ENCODE measurements around the gene SOCS1.
"Not testable (repeated sequence)": the region's sequence is repeated elsewhere in the genome, so short reads cannot be mapped to it uniquely, and the experiment has no call there.

The SOCS1 gene

DNA sequence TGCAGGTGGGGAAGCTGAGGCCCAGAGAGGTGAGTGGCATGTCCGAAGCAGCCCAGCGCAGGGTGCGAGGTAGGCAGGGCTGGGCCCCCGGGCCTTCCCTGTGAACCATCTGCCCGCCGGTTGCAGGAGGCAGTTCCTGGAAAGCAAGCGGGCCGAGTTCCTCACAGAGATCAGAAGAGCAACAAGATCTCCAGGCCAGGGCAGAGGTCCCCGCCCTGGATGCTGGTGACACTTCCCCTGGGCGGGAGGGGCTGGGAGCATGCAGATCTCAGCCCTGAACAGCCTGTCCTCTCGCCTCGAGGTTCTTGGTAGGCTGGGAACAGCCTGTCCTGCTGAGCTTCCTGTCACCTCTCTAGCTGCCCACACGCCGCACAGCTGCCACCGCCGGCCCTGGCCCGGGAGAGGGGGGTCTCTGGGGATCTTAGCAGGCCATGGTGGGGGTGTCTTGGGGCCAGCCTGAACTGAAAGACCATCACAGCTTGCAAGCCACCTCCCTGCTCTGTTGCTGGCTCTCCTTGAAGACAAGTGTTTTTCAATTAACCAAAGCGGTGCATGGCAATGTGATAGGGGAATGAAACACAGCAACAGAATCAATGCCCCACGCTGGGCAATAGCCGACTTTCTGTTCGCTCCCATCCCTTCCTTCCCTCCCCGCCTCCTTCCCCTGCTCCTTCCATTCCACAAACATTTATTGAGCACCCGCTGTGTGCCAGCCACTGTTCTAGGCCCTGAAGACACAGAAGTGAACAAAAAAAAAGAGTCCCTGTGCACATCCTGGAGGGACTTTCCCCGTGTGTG lies 31.7 kb downstream of the SOCS1 start:
- DNase-seq = peak; percentile 43

- not testable (repeated sequence) for DNase-seq
Observed at GRCh38 chr16:11220507-11220906, 35.5 kb downstream of the SOCS1 start.

- no peak for DNase-seq
Observed at GRCh38 chr16:11219178-11219577, 36.8 kb downstream of the SOCS1 start.

GRCh38 chr16:11218604-11218962 lies 37.4 kb downstream of the SOCS1 start:
- DNase-seq = no peak

GRCh38 chr16:11217651-11218603 lies 38.1 kb downstream of the SOCS1 start:
- DNase-seq = no peak

DNA sequence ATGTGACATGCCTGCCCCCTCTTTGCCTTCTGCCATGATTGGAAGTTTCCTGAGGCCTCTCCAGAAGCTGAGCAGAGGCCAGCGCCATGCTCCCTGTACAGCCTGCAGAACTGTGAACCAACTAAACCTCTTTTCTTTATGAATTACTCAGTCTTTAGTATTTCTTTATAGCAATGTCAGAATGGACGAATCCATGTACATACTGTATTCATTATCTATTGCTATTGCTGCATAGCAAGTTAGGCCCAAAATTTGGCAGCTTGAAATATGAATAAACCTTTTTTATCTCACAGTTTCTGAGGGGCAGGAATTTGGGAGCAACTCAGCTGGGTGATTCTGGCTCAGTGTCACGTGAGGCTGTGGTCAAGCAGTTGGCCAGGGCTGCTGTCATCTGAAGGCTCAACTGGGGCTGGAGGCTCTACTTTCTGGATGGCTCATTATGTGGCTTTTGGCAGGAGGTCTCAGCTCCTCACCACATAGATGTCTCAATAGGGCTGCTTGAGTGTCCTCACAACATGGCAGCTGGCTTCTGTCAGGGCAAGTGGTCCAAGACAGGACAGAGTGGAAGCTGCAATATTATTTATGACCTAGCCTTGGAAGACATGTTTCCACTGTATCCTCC lies 40.0 kb downstream of the SOCS1 start:
- no peak for DNase-seq

DNA sequence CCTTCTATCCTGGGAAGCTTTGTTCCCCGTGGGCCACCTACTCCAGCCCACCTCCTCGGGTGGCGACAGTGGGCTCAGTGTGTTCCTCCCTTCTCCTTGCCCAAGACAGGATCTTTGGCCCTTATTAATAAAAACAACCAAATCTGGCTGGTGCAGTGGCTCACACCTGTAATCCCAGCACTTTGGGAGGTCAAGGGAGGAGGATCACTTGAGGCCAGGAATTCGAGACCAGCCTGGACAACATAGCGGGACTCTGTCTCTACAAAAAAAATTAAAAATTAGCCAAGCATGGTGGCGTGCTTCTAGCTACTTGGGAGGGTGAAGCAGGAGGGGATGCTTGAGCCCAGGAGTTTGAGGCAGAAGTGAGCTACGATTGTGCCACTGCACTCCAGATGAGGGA lies 42.2 kb downstream of the SOCS1 start:
- no peak for DNase-seq

GRCh38 chr16:11213373-11213772 lies 42.6 kb downstream of the SOCS1 start:
- DNase-seq = no peak

GRCh38 chr16:11212798-11213196 lies 43.2 kb downstream of the SOCS1 start:
- DNase-seq = no peak

DNA sequence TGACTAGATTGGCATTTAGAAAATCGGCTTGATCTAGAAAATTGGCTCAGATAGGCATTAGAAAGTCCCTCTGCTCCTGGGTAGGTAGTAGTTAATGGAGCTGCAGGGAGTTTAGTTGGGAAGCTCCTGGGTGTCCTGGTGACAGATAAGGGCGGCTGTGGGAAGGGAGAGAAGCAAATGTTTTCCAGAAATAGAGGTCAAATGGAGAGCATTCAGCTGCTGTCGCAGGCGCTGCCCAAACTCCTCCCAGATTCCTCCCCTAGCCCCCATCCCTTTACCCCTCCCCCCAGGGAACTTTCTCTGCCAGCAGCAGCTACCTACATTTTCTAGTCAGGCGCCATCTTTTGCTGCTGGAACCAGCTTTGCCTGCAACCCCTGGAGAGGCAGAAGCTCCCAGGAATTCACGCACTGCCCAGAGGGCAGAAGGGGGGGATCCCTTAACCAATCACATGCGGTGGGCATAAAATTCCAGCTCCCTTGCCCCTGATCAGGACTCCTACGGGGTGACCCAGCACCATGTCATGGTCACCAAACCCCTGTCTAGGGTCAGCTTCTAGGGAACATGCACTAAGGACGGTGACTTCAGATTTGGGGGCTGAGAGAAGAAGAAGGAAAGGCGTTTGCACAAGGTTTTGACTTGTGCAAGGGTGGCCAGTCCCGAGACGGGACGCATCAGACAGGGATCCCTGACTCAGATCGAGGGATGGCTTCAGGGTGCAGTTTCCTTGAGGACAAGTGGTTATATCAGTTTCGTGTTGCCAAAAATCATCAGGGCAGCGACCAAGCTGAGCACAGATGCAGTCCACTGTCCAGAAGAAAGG lies 43.8 kb downstream of the SOCS1 start:
- no peak for DNase-seq

DNA sequence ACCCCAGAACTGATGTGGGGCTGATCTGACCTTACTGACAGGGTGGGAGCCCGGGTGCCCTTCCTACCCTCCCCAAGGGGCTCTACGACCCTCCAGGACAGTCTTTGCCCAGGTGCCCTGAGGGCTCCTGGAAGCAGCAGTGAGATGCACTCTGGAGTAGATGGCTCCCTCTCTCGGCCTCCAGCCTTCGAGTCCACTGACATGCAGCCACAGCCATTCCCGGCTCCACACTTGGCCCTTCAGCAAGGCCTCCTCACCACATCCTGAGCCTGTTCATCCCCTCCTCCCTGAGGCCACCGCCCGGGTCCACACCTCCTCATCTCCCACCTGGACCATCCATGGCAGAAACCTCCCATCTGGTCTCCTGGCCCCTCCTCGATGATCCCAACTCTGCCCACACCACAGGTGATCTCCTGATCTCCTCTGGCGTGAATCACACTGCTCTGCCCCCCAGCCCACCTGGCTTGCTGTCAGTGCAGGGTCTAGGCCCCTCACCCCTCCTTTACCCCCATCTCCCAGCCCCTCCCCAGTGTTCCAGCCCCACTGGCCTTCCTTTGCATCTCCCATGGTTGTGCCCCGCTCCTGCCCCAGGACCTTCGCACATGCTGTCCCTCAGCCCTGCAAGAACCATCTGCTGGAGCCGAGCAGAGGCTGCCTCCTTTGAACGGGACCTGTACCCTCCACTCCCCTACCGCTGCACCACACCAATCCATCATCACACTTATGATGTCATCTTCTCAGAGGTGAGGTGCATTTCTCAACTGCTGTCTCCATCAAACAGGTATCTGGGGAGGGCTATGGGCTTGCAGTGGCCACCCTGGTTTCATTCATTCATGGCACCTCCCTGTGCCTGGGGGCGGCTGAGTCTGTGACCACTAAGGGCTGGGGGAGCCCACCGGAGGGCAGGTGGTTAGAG lies 44.7 kb downstream of the SOCS1 start:
- no peak for DNase-seq

- no peak for DNase-seq
Observed at GRCh38 chr16:11210260-11210659, 45.7 kb downstream of the SOCS1 start.

DNA sequence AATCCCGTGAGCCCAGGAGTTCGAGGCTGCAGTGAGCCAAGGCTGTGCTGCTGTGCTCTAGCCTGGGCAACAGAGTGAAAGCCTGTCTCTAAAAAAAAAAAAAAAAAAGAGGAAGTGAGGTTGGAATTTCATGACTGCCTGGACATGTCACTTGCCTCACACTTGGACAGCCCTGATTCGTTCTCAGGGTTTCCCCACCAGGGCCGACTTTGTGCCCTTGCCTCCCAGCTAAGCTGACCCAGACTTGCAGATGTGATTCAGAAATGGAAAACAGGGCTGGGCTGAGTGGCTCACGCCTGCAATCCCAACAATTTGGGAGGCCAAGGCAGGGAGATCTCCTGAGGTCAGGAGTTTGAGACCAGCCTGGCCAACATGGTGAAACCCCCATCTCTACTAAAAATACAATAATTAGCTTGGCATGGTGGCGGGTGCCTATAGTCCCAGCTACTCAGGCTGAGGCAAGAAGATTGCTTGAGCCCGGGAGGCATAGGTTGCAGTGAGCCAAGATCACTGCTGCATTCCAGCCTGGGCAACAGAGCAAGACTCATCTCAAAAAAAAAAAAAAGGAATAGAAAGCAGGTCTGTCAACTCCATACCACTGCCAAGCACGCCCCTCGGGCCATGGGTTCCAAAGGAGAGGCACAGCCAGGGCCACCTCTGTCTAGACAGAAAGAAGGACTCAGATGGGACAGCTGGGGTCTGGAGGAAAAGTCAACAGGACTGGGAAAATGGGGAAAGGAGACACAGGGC lies 46.9 kb downstream of the SOCS1 start:
- no peak for DNase-seq

DNA sequence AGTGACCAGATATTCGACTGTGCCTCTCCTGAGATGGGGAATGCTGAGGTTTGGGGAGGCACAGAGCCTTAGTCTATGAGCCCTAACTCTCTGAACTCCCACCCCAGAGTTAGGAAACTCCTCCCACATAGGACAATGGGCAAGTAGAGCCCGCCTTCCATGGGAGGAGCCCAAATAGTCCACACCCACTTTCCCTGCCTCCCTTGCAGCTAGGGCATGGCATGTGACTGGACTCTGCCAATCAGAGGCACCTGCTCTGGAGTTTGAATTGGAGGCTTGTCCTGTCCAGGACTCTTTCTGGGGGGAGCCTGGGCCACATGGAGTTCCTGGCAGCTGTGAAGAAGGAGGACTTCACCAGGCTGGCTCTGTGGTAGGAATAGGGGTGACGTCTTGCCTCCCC lies 48.4 kb downstream of the SOCS1 start:
- no peak for DNase-seq

DNA sequence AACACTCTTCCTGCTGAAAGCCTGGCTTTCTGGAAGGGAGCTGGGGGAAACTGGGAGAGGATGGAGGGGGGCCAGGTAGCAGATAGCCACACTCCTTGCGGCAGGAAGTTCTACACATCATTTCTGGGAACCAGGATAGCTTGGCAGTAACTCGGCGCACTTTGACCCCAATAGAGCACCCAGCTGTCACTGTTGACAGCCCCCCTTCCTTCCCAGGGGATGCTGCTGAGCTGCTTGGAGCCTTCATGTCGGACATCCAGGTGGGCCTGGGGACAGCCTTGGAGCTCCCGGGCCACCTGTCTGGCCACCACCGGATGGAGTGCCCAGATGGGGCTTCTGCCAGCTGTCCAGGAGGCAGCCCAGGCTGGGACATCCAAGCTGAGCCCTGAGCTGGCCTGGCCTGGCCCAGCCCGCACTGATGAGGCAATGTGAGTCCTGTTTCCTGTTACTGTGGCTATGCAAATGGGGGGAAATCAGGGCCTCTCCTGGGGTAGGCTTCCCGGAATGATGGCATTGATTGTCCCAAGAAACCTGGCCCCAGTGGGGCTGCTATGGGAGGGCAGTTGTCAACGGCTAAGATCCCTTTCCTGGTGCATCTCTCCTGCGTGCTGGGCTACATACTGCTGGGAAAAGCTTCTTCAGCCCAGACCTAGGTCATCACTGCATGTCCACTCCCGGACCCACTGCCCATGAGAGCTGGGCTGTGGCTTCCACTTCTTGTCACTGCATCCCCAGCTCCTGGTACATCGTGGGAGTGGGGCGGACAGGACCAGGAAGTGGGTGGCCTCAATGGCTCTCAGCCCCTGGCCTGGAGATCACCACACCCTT lies 50.0 kb downstream of the SOCS1 start:
- no peak for DNase-seq

- DNase-seq = no peak
Observed at GRCh38 chr16:11205065-11205699, 50.8 kb downstream of the SOCS1 start.

- no peak for DNase-seq
Observed at GRCh38 chr16:11204513-11205047, 51.4 kb downstream of the SOCS1 start.
